HEK293 (cell line): ENCODE data around the gene SLC2A11.
A peak's percentile ranks its signal among the peaks of the same experiment; 100 is the strongest.

Experiments used
- CTCF ChIP-seq: fragments of 450-650 bp; formaldehyde crosslinking; IDR thresholded peaks from 2 replicates; pipeline ENCODE4 v1.5.1; 2016; ENCODE audit warnings: missing biosample characterization, missing genetic modification characterization
- KLF16 ChIP-seq: fragments of 450-650 bp; formaldehyde crosslinking; IDR thresholded peaks from 2 replicates; pipeline ENCODE4 v1.5.1; 2017; ENCODE audit warnings: missing biosample characterization, missing genetic modification characterization
- KLF7 ChIP-seq: fragments of 450-650 bp; formaldehyde crosslinking; IDR thresholded peaks from 2 replicates; pipeline ENCODE4 v1.5.1; 2016; ENCODE audit warnings: missing biosample characterization, missing genetic modification characterization, borderline replicate concordance
- MZF1 ChIP-seq: fragments of 450-650 bp; formaldehyde crosslinking; IDR thresholded peaks from 2 replicates; pipeline ENCODE4 v1.5.1; 2017; ENCODE audit warnings: missing biosample characterization, missing genetic modification characterization, borderline replicate concordance
- PRDM2 ChIP-seq: fragments of 450-650 bp; formaldehyde crosslinking; IDR thresholded peaks from 2 replicates; pipeline ENCODE4 v1.5.1; 2016; ENCODE audit warnings: missing biosample characterization, missing genetic modification characterization, borderline replicate concordance
- ZBTB1 ChIP-seq: fragments of 450-650 bp; formaldehyde crosslinking; IDR thresholded peaks from 2 replicates; pipeline ENCODE4 v1.5.1; 2016; ENCODE audit warnings: missing biosample characterization, missing genetic modification characterization
- ZBTB10 ChIP-seq: fragments of 450-650 bp; formaldehyde crosslinking; IDR thresholded peaks from 2 replicates; pipeline ENCODE4 v1.5.1; 2016; ENCODE audit warnings: missing biosample characterization, missing genetic modification characterization
- ZBTB20 ChIP-seq: fragments of 450-650 bp; formaldehyde crosslinking; IDR thresholded peaks from 2 replicates; pipeline ENCODE4 v1.5.1; 2016; ENCODE audit warnings: missing biosample characterization, missing genetic modification characterization
- ZBTB21 ChIP-seq: fragments of 450-650 bp; formaldehyde crosslinking; IDR thresholded peaks from 2 replicates; pipeline ENCODE4 v1.5.1; 2017; ENCODE audit warnings: missing biosample characterization, missing genetic modification characterization
- ZBTB7A ChIP-seq: fragments of 450-650 bp; formaldehyde crosslinking; IDR thresholded peaks from 2 replicates; pipeline ENCODE4 v1.5.1; 2016; ENCODE audit warnings: low read depth, missing biosample characterization, missing genetic modification characterization
- ZNF19 ChIP-seq: fragments of 450-650 bp; formaldehyde crosslinking; IDR thresholded peaks from 2 replicates; pipeline ENCODE4; 2016; ENCODE audit warnings: missing biosample characterization, missing genetic modification characterization, low read depth
- ZNF324 ChIP-seq: fragments of 450-650 bp; formaldehyde crosslinking; IDR thresholded peaks from 2 replicates; pipeline ENCODE4 v1.5.1; 2016; ENCODE audit warnings: missing biosample characterization, missing genetic modification characterization
- ZNF335 ChIP-seq: fragments of 450-650 bp; formaldehyde crosslinking; conservative IDR thresholded peaks from 2 replicates; pipeline ENCODE4 v1.5.1; 2016; ENCODE audit warnings: missing biosample characterization, missing genetic modification characterization
- ZNF398 ChIP-seq: fragments of 450-650 bp; formaldehyde crosslinking; IDR thresholded peaks from 2 replicates; pipeline ENCODE4 v1.5.1; 2017; ENCODE audit warnings: missing biosample characterization, missing genetic modification characterization
- ZNF623 ChIP-seq: fragments of 450-650 bp; formaldehyde crosslinking; IDR thresholded peaks from 2 replicates; pipeline ENCODE4 v1.5.1; 2016; ENCODE audit warnings: missing biosample characterization, missing genetic modification characterization
- ZNF658 ChIP-seq: fragments of 450-650 bp; formaldehyde crosslinking; IDR thresholded peaks from 2 replicates; pipeline ENCODE4; 2016; ENCODE audit warnings: missing biosample characterization, missing genetic modification characterization
- ZNF692 ChIP-seq: fragments of 450-650 bp; formaldehyde crosslinking; IDR thresholded peaks from 2 replicates; pipeline ENCODE4 v1.5.1; 2016; ENCODE audit warnings: missing biosample characterization, missing genetic modification characterization
- ZNF785 ChIP-seq: fragments of 450-650 bp; formaldehyde crosslinking; IDR thresholded peaks from 2 replicates; pipeline ENCODE4 v1.5.1; 2016; ENCODE audit warnings: missing biosample characterization, missing genetic modification characterization
- ZSCAN30 ChIP-seq: fragments of 450-650 bp; IDR thresholded peaks from 2 replicates; pipeline ENCODE4 v1.5.1; 2018; ENCODE audit warnings: missing biosample characterization, mild to moderate bottlenecking, missing genetic modification characterization, moderate library complexity
- ZXDB ChIP-seq: fragments of 450-650 bp; formaldehyde crosslinking; IDR thresholded peaks from 2 replicates; pipeline ENCODE4 v1.5.1; 2016; ENCODE audit warnings: missing biosample characterization, missing genetic modification characterization

SLC2A11 gene

GRCh38 chr22:23893945-23894709, 36.5 kb downstream of the SLC2A11 start, which contains the start of gene MIF (continued):
- TF ChIP-seq ZNF19 (tag by site-specific recombination) (no peak), CTCF (tag by site-specific recombination) (peak; percentile 98), ZBTB10 (0 out of 2 replicates have a peak, but pooled peaks have one; percentile 64), ZNF658 (tag by site-specific recombination) (no peak), ZNF335 (tag by site-specific recombination) (peak; percentile 91), ZNF785 (peak; percentile 98), ZNF324 (peak; percentile 60; the same call in 1 of the 2 replicates), ZBTB1 (tag by site-specific recombination) (0 out of 2 replicates have a peak, but pooled peaks have one; percentile 19), ZNF398 (tag by site-specific recombination) (peak; percentile 87), ZBTB21 (0 out of 2 replicates have a peak, but pooled peaks have one; percentile 12), ZNF692 (tag by site-specific recombination) (peak; percentile 71), KLF16 (tag by site-specific recombination) (no peak), ZNF623 (tag by site-specific recombination) (no peak), ZXDB (peak; percentile 83), KLF7 (tag by site-specific recombination) (peak; percentile 17; the same call in 1 of the 2 replicates), MZF1 (peak; percentile 70; the same call in 1 of the 2 replicates), PRDM2 (no peak), ZBTB20 (tag by site-specific recombination) (peak; percentile 56), ZBTB7A (no peak), ZSCAN30 (peak; percentile 80)
